Measurements from ENCODE around the gene SCAMP3.
A peak's percentile ranks its signal among the peaks of the same experiment; 100 is the strongest.

SCAMP3 gene

DNA sequence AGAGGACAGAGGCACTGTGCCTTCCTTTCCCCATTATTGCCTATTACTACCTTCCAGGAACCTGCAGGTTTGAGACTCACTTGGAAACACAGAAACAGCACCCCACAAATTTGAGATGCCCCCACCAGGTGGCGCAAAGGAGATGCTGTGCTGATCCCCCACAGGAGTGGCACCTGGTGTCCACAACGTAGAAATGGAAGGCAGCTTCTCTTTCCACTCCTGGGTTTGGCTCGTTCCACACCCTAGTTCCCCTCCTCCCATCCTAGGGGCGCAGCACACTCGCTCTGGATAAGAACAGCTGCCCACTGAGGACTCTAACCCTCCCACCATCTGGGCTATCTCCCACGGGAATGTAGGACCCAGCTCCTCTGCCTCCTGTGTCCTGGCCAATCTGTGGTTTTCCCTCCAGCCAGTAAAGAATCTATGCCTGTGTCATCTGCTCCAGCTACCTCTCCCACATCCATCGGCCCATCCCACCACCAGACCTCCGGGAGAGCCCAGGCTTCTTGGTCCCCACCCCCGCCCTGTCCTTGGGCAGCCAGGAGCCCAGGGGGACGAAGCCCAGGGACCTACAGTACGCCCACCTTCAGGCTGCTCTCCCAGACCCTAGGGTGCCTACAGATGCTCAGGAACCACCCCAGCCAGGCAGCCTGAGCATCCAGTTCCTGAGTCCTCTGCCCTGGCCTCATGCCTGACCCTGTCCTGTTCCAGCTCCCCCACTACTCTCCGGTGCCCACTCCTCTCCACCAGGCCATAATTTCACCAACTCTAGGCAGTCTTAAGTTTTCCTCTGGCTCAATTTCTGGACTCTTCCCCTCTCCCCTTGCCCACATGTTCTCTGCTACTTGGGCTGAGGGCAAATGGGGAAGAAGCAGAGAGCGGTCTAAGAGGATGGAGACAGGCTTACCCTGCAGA, 55.0 kb downstream of the SCAMP3 start:
- CTCF ChIA-PET: interaction anchor here (0.7 to 5.4 kb wide), 14 partner anchors 11 to 213 kb away, joined by 3 to 69 read pairs (median 6); partner anchors contain the start of genes KRTCAP2, LENEP and SCAMP3
- H3K36me3 Mint-ChIP-seq: peaks cover 3% of the 10 kb centered on the region
- H3K4me3 Mint-ChIP-seq: peak overlapping the region; percentile 55
- peaks cover 29% of the 10 kb centered on the region for H3K4me1 Mint-ChIP-seq
- DNase-seq: peak; percentile 95
- H3K27me3 Mint-ChIP-seq: no peaks in the 10 kb centered on the region
- no peaks in the 10 kb centered on the region for H3K9me3 Mint-ChIP-seq
- peak overlapping the region; percentile 74 for H3K27ac Mint-ChIP-seq
